AG09319 (cell line): ENCODE results near the gene ANO3.
"Not testable (repeated sequence)": the region's sequence is repeated elsewhere in the genome, so short reads cannot be mapped to it uniquely, and the experiment has no call there.

Experiments used
- DNase-seq: peaks from one replicate; pipeline ENCODE4 v3.0.0-alpha.2; 2010; ENCODE audit warnings: low read depth; ENCODE audit errors: extremely low read depth
- CTCF ChIP-seq: IDR thresholded peaks from 2 replicates; pipeline ENCODE4 v1.5.1; 2011; ENCODE audit warnings: low read depth, mild to moderate bottlenecking, inconsistent platforms, low read length, moderate library complexity

ANO3 gene

GRCh38 chr11:26331911-26332571 is at the start of gene ANO3:
Gene ANO3, plus strand, starts transcription at chr11:26332130. Its CDS starts 146 bp downstream, at chr11:26332276.
- peak; percentile 65 for DNase-seq
- peak; percentile 68 for TF ChIP-seq CTCF

- no peak for TF ChIP-seq CTCF
- no peak for DNase-seq
Observed at GRCh38 chr11:26283852-26284408, 48.0 kb upstream of the ANO3 start.

GRCh38 chr11:26285608-26286007 is 46.3 kb upstream of the ANO3 start:
- no peak for TF ChIP-seq CTCF
- no peak for DNase-seq

GRCh38 chr11:26286472-26287066 is 45.4 kb upstream of the ANO3 start:
- TF ChIP-seq CTCF, result peak; percentile 52
- no peak for DNase-seq

- DNase-seq, result no peak
- TF ChIP-seq CTCF, result no peak
Observed at GRCh38 chr11:26287067-26287518, 44.8 kb upstream of the ANO3 start.

- TF ChIP-seq CTCF, result peak; percentile 66
- peak; percentile 29 for DNase-seq
Observed at GRCh38 chr11:26297189-26297975, 34.5 kb upstream of the ANO3 start.

- not testable (repeated sequence) for DNase-seq
Observed at GRCh38 chr11:26316372-26316771, 15.6 kb upstream of the ANO3 start.
